ENCODE data around the gene PLEK2.
"Not testable (repeated sequence)": the region's sequence is repeated elsewhere in the genome, so short reads cannot be mapped to it uniquely, and the experiment has no call there.

PLEK2 gene

DNA sequence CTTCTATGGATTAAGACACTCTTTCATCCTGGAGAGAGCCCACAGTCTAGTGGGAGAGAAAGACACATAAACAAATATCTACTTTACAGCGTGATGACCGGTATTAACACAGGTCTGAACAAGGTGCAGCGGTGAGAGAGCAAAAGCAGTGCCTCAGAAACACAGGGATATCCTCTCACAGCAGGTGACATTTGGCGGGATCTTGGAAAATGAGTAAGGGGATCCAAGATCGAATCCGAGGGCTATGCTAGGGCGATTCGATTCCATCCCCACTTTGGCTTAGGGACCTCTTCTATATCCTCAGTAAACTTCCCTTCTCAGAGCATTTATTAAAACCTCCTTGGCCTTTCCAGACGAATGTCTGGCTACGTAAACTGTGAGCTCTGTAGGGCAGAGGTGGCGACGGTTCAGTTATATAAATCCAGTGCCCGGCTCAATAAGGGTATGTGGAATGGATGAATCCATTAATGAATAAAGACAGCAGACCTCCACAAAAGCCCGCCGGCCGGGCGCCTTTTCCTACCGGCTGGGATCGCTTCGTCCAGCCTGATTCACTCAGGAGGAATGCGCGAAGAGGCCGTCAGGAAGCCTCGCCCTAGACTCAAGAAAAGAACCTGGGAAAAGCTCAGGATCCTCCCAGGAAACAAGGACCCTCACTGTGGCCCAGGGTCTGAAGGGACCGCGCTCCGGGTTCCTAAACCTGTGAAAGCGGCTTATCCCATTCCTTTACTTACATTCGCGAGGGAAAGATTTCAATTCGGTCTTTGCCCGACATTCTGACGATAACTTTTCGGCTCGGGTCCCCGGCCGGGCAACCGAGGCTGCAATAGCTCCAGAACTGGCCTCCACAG, 52.8 kb downstream of the PLEK2 start:
- no peak for DNase-seq (ENCODE audit: low read depth, low spot score)

DNA sequence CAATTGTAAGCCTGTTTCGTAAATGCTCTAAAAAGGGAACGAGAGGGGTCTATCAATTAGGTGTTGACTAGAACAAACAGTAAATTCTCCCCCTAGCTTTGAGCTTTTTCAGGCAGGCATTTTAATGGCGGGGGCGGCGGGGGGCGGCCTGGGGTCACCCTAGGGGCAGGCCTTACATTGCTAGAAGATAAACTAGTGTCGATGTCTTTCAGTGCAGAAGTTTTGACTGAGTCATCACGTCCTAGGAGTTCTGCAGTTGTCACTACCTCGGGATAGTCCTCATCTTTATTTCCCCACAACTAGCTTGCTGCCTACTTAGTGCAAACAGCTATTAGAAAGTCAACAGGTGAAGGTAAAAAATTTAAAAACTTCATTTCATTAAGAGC, 54.0 kb downstream of the PLEK2 start:
- DNase-seq (ENCODE audit: low read depth, low spot score) = no peak

DNA sequence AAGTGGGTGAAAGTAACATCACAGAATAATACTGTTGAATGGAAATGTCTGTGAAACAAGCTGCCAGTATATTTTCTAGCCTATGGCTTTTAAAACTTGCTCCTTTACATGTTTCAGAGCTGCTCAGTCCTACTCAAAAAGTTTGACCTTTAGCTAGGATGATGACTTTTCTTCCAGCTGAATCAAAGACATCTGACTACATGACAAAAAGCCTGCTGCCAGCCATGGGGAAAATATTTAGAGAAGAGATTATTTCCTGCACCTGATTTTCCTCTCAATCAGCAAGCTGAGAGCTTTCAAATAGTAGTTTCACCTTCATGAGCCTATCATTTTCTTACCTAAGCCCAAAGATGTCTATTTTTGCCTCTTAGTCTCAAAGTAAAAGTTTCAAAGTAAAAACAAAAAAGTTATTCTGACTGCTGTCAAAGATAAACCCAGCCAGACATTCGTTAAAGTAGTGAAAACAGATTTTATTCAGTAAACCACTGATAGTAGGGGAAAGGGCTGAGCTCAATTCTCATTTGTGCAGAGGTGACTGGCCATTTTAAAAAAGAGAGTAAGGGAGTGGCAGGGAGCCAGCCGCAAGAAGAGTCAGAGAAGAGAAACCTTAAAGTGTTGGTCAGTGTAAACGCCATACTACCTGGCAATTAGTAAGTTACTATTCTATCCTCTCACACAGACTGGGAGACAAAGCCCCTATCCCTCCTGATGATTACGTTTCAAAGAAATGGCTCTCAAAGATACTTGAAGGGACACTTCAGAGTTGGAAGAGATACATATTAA, 54.6 kb downstream of the PLEK2 start:
- DNase-seq (ENCODE audit: low read depth, low spot score) = no peak

DNA sequence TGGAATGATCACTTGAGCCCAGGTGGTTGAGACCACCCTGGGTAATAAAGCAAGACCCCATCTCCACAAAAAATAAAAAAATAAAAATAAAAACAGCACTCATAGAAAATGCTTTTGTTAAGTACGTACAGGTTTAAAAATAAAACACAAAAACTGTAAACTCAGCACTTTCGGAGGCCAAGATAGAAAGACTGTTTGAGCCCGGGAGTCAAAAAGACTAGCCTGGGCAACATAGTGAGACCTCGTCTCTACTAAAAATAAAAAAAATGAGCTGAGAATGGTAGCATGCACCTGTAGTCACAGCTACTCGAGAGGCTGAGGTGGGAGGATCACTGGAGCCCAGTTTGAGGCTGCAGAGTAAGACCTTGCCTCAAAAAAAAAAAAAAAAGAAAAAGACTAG, 59.9 kb downstream of the PLEK2 start:
- DNase-seq (ENCODE audit: low read depth, low spot score) = no peak

DNA sequence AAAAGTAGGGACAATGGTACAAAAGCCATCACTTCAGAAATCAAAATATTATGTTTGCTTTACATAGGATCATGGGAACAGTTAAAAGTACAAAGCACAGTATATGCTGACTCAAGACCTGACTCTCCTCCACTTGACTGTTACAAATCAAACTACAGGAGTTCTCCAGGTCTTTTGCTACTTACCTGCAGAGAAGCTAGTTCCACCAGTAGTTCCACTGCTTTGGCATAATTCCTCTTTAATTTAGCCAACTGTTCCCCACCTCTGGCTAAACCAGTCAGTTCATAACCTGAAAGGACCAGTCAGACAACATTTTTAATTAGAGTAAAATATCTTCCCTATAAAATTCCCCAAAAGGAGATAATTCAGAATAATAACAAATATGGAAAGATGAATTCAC, 66.4 kb downstream of the PLEK2 start:
- no peak for DNase-seq (ENCODE audit: low read depth, low spot score)

DNA sequence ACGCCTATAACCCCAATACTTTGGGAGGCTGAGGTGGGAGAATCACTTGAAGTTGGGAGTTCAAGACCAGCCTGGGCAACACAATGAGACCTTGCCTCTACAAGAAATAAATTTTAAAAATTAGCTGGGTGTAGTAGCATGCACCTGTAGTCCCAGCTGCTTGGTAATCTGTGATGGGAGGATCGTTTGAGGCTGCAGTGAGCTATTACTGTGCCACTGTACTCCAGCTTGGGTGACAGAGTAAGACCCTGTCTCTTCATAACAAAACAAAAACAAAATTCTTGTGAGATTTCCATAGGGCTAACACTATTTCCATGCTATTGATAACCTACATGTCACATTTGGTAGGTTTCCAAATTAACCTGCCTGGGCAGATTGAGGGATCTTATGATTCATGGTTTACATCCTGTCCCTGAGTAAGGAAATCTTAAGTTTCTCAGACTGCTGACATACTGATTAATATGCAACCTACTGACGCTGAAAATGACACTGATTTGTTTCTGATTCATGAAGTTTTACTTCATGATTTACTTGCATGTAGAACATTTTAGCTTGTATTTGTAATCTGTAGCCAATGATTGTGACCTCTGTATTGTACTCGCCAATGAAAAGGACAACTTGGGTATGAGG, 68.2 kb downstream of the PLEK2 start:
- no peak for DNase-seq (ENCODE audit: low read depth, low spot score)

DNA sequence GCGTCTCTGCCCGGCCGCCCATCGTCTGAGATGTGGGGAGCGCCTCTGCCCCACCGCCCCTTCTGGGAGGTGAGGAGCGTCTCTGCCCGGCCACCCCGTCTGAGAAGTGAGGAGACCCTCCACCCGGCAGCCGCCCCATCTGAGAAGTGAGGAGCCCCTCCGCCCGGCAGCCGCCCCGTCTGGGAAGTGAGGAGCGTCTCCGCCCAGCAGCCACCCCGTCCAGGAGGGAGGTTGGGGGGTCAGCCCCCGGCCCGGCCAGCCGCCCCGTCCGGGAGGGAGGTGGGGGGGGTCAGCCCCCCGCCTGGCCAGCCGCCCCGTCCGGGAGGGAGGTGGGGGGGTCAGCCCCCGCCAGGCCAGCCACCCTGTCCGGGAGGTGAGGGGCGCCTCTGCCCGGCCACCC, 70.7 kb downstream of the PLEK2 start:
- not testable (repeated sequence) for DNase-seq (ENCODE audit: low read depth, low spot score)
